Suppressor macrophage (primary cell): ENCODE measurements around the gene KLHL26.
"Not testable (repeated sequence)": the region's sequence is repeated elsewhere in the genome, so short reads cannot be mapped to it uniquely, and the experiment has no call there.

Source experiments
- DNase-seq, 4 experiments: peaks; one replicate each; pipeline ENCODE4 v3.0.0-alpha.2; 2020 to 2022

KLHL26 gene

GRCh38 chr19:18600692-18601397 is 36.0 kb upstream of the KLHL26 start:
- DNase-seq: not testable (repeated sequence)

- no peak for DNase-seq
Observed at GRCh38 chr19:18601875-18602274, 35.0 kb upstream of the KLHL26 start.

GRCh38 chr19:18603255-18603957 is 33.4 kb upstream of the KLHL26 start:
- DNase-seq: peak in 3 of 4 experiments; percentile 26 to 59 (median 39)

GRCh38 chr19:18603958-18604819 is 32.6 kb upstream of the KLHL26 start:
- DNase-seq: no peak

- DNase-seq: no peak
Observed at GRCh38 chr19:18604820-18605159, 32.0 kb upstream of the KLHL26 start.

GRCh38 chr19:18605196-18605545 is 31.7 kb upstream of the KLHL26 start:
- DNase-seq: no peak

- DNase-seq: no peak
Observed at GRCh38 chr19:18605546-18606280, 31.1 kb upstream of the KLHL26 start.

- DNase-seq: peak in 1 of 4 experiments; percentile 17
Observed at GRCh38 chr19:18606281-18607225, 30.3 kb upstream of the KLHL26 start, which contains the start of gene CRLF1. CRLF1 (minus strand) TSS chr19:18606799; CDS start chr19:18606656, 143 bp downstream.

GRCh38 chr19:18607226-18608101 is 29.4 kb upstream of the KLHL26 start:
- DNase-seq: peak in 1 of 4 experiments; percentile 40

- DNase-seq: no peak
Observed at GRCh38 chr19:18608102-18608804, 28.6 kb upstream of the KLHL26 start.

GRCh38 chr19:18608805-18609716 is 27.8 kb upstream of the KLHL26 start:
- DNase-seq: no peak

GRCh38 chr19:18609717-18610051 is 27.1 kb upstream of the KLHL26 start:
- DNase-seq: no peak

GRCh38 chr19:18610245-18610555 is 26.6 kb upstream of the KLHL26 start:
- no peak for DNase-seq

- DNase-seq: no peak
Observed at GRCh38 chr19:18610556-18611326, 26.1 kb upstream of the KLHL26 start.

GRCh38 chr19:18611327-18612050 is 25.3 kb upstream of the KLHL26 start:
- no peak for DNase-seq

- no peak for DNase-seq
Observed at GRCh38 chr19:18612051-18612771, 24.6 kb upstream of the KLHL26 start.
